ENCODE measurements around the gene SPDYC.
A peak's percentile ranks its signal among the peaks of the same experiment; 100 is the strongest.
"Not testable (repeated sequence)": the region's sequence is repeated elsewhere in the genome, so short reads cannot be mapped to it uniquely, and the experiment has no call there.

SPDYC gene

DNA sequence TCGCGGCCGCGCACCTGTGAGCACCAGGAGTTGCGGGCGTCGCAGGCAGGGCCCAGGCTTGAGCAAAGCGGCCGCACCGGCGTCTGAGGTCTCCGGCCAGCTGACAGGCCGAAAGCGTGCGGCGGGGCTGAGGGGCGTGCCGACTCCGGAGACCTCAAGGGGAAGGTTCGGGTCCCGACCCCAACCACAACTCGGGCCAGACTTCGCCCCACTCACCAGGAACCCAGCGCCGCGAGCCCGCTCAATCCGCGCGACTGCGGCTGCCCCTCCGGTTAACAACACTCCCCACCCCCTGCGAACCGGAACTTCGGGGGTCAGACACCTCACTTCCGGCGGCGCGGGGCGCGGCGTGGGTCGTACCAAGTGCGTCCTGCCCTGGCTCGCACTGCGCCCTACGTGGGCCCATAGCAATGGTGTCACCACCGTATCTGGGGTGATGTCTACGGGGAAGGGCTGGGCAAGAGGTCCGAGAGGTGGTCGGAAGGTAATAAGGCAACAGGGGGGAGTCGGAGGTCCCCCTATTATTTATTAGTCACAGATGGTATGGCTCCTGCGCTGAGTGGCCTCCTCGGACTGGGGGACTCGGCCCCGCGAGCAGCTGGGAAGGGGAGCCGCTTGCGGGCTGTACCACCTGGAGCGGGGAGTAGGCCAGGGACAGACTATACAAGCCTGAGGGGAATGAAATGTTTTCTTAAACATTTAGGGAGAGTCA is 35.6 kb upstream of the SPDYC start, which contains the start of gene SYVN1:
Gene SYVN1 (minus strand): TSS at position 280 of the 712 bp plus-strand sequence. CDS start 918 bp downstream, outside the sequence.
- peak; percentile 81 for DNase-seq (ENCODE audit: low read depth)

- peak; percentile 59 for DNase-seq (ENCODE audit: low read depth)
These were observed 34.9 kb upstream of the SPDYC start for GRCh38 chr11:65134952-65135632.

- no peak for DNase-seq (ENCODE audit: low read depth)
These were observed 34.3 kb upstream of the SPDYC start for GRCh38 chr11:65135633-65136145.

- DNase-seq (ENCODE audit: low read depth) = no peak
These were observed 33.4 kb upstream of the SPDYC start for GRCh38 chr11:65136515-65137096.

DNA sequence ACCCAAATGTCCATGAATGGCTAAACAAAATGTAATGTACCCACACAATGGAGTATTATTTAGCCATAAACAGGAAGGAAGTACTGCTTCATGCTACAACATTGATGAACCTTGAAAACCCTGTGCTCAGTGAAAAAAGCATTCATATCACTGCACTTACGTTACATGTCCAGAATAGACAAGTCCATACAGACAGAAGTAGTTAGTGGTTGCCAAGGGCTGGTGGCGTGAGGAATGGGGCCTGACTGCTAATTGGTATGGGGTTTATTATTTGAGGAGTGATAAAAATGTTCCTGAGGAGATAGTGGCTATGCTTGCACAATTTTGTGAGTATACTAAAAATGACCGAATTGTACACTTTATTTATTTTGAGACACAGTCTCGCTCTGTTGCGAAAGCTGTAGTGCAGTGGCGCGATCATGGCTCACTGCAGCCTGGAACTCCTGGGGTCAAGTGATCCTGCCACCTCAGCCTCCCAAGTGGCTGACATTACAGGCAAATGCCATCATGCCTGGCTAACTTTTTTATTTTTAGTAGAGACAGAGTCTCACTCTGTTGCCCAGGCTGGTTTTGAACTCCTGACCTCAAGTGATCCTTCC is 28.0 kb upstream of the SPDYC start:
- DNase-seq (ENCODE audit: low read depth) = no peak

- DNase-seq (ENCODE audit: low read depth) = no peak
These were observed 22.5 kb upstream of the SPDYC start for GRCh38 chr11:65147352-65148075.

GRCh38 chr11:65148657-65149056 is 21.4 kb upstream of the SPDYC start:
- no peak for DNase-seq (ENCODE audit: low read depth)

DNA sequence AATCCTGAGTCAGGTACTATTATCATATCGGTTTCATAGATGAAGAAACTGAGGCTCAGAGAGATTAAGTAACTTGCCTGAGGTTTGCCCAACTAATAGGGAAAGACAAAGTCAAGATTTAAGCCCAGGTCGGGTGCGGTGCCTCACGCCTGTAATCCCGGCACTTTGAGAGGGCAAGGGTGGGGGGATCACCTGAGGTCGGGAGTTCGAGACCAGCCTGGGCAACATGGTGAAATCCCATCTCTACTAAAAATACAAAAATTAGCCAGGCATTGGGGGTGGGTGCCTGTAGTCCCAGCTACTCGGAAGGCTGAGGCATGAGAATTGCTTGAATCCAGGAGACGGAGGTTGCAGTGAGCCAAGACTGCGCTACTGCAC is 19.9 kb upstream of the SPDYC start:
- not testable (repeated sequence) for DNase-seq (ENCODE audit: low read depth)

GRCh38 chr11:65150509-65151299 is 19.3 kb upstream of the SPDYC start:
- no peak for DNase-seq (ENCODE audit: low read depth)

DNA sequence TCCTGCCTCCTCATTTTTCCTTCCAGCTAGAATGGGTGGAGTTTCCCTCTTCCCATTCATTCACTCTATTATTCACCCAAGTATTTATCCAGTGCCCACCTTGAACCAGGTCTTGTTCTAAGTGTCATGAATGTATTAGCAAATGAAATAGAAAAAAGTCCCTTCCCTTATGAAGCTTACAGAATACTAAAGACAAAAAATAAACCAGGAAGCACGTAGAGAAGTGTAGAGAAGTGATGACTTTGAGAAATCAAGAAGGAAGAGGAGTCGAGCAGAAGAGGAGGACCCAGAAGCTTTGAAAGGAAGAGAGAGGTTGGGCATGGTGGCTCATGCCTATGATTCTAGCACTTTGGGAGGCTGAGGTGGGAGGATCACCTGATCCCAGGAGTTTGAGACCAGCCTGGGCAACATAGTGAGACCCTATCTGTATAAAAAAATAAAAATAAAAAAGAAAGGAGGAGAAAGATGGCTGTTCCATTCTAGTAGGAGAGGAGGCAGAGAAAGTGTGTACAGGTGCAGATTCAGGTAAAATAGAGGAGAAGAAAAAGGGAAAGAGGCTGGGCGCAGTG is 18.6 kb upstream of the SPDYC start:
- DNase-seq (ENCODE audit: low read depth) = no peak

DNA sequence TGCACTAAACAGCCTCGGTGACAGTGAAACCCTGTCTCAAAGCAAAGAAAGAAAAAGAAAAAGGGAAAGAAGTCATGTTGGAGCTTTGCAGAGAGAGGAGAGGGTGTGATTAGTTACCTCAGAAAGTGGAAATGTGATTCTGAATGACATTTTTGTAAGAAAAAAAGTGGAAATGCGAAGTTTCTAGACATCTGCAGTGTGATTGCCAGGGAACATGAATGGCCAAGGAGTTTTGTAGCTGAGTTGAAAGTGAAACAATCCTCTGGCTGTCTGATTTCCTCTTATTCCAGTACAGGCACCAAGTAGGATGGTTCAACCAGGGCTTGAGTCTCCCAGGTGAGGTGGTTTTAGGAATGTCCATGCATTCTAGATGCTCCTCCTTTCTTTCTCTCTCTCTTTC is 17.9 kb upstream of the SPDYC start:
- DNase-seq (ENCODE audit: low read depth) = no peak

GRCh38 chr11:65156256-65156655 is 13.8 kb upstream of the SPDYC start:
- no peak for DNase-seq (ENCODE audit: low read depth)

GRCh38 chr11:65156926-65157325 is 13.1 kb upstream of the SPDYC start:
- no peak for DNase-seq (ENCODE audit: low read depth)

- DNase-seq (ENCODE audit: low read depth) = no peak
These were observed 12.7 kb upstream of the SPDYC start for GRCh38 chr11:65157336-65157735.

DNA sequence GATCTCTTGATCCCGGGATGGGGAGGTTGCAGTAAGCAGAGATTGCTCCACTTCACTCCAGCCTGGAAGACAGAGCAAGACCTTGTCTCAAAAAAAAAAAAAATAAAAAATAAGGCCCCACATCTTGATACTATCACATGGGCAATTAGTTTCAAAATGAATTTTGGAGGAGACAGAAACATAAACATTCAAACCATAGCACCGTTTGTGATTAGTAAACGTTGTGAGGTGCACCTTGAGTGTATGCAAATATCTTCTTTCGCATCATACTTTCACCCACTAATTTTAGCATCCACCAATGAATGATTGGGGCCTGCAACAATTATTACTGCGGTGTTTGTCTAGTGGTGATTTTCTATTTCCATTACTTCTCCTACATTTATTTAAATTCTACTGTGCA is 11.0 kb upstream of the SPDYC start:
- no peak for DNase-seq (ENCODE audit: low read depth)

- DNase-seq (ENCODE audit: low read depth) = no peak
These were observed 9.4 kb upstream of the SPDYC start for GRCh38 chr11:65160643-65161042.

DNA sequence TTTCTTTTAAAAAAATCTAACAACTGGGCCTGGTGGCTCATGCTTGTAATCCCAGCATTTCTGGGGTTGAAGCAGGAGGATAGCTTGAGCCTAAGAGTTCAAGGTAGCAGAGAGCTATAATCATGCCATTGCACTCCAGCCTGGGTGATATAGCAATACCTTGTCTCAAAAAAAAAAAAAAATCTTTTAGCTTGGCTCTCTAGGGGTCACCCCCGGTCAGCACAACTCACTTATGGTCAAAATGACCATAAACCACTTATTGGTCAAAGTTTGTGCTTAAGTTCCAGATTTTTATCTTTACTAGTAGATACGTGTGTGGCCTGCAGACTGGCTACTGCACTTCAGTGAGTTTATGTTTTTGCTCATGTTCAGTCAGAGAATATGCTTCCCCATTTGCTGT is 6.3 kb upstream of the SPDYC start:
- DNase-seq (ENCODE audit: low read depth) = no peak

DNA sequence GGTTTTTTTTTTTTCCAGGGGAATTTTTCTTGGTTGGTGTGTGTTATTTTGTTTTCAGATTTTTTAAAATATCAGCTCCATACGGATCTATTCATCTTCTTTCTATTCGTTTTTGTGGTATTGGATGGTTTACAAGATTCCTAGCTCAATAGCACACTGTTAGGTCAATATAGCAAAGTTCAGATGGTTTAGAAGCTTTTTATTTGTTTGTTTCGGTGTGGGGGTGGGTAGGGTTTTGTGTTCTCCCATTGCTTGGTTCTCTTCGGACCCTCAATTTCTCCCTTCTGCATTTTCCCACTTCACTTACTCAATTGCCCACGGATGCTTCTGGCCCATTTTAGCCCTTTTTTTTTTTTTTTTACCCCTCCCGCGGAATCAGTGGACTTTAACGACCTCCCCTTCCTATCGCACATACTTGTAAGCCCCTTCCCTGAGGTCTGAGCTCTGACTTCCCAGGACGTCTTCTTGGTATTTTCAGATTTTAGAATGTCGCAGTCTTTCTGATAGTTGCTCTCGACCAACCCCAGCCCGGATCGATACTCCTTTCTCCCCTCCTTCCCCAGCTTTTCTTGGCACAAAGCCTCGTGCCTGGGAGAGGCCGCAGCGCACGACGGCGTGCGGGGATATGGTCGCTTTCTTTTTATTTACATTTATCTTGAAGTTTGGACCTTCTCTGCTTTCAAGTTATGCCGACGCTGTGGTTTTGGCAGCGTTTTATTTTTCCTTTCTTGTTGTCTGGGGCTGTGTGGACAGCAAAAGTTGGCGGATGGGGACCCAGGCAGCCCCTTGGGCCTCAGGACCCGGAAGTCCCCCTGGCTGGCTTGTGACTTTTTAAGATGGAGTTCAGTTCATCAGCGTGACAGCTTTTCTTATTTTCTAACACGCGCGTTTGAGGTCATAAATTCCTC is 4.4 kb upstream of the SPDYC start:
- no peak for DNase-seq (ENCODE audit: low read depth)

- DNase-seq (ENCODE audit: low read depth) = no peak
These were observed 3.1 kb upstream of the SPDYC start for GRCh38 chr11:65166893-65167292.

GRCh38 chr11:65167656-65168055 is 2.4 kb upstream of the SPDYC start:
- DNase-seq (ENCODE audit: low read depth) = no peak

Measured in stimulated activated CD8-positive, alpha-beta memory T cell treated with anti-CD3 and anti-CD28 coated beads, Interleukin-15, amount 100 ng/mL, for 1 hour (primary cell).